Measurements from ENCODE around the gene CSNK1E. TPM values are rescaled to one million over a fixed set of nuclear protein-coding genes. Genes with fewer than 3 reads are reported as not detected.

The CSNK1E gene
- total and polyA plus RNA-seq, 10 of the 15 experiments (the other 5 are each of a cell fraction or from before 2014, with no cell fraction given): 5.9 to 107 (median 64.9) TPM

GRCh38 chr22:38269466-38269865 lies 47.8 kb downstream of the CSNK1E start (continued):
- TF ChIP-seq RELA (IDR thresholded peaks at IDR 0.05; ENCODE audit: borderline replicate concordance, partially characterized antibody) (no peak), PML (IDR thresholded peaks at IDR 0.05; ENCODE audit: low read length) (no peak), USF1 (IDR thresholded peaks at IDR 0.05; ENCODE audit: borderline replicate concordance, extremely low read length, insufficient read depth, low read depth, low read length) (no peak), MEF2A (IDR thresholded peaks at IDR 0.05; ENCODE audit: insufficient read depth, low read depth, low read length) (no peak)
- TF ChIP-seq, protein P1, sequence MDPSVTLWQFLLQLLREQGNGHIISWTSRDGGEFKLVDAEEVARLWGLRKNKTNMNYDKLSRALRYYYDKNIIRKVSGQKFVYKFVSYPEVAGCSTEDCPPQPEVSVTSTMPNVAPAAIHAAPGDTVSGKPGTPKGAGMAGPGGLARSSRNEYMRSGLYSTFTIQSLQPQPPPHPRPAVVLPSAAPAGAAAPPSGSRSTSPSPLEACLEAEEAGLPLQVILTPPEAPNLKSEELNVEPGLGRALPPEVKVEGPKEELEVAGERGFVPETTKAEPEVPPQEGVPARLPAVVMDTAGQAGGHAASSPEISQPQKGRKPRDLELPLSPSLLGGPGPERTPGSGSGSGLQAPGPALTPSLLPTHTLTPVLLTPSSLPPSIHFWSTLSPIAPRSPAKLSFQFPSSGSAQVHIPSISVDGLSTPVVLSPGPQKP (IDR thresholded peaks at IDR 0.05; ENCODE audit: low read depth, low read length): no peak
- TF ChIP-seq, protein P2, sequence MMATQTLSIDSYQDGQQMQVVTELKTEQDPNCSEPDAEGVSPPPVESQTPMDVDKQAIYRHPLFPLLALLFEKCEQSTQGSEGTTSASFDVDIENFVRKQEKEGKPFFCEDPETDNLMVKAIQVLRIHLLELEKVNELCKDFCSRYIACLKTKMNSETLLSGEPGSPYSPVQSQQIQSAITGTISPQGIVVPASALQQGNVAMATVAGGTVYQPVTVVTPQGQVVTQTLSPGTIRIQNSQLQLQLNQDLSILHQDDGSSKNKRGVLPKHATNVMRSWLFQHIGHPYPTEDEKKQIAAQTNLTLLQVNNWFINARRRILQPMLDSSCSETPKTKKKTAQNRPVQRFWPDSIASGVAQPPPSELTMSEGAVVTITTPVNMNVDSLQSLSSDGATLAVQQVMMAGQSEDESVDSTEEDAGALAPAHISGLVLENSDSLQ (IDR thresholded peaks at IDR 0.05): no peak

- Histone ChIP-seq H3K27ac (ENCODE audit: control insufficient read depth, insufficient read depth) (no peak overlapping the region), H3K9ac (ENCODE audit: control insufficient read depth, insufficient read depth, low read length) (no peak overlapping the region), H3K9me3 (replicated peaks; ENCODE audit: control insufficient read depth, insufficient read depth, low read length) (no peaks in the 10 kb centered on the region), H3K79me2 (ENCODE audit: control insufficient read depth, insufficient read depth, low read length) (peaks cover 10% of the 10 kb centered on the region), H4K20me1 (ENCODE audit: control insufficient read depth, insufficient read depth) (no peaks in the 10 kb centered on the region), H2AFZ (ENCODE audit: control insufficient read depth, low read depth, low read length) (peak overlapping the region; percentile 41), H3K4me1 (ENCODE audit: control insufficient read depth, insufficient read depth, low read length) (peaks cover 16% of the 10 kb centered on the region), H3K36me3 (ENCODE audit: control insufficient read depth in 2 of 2, insufficient read depth in 2 of 2, low read length in 1 of 2) (no peaks in the 10 kb centered on the region; a peak in 1 of 4 replicates), H3K4me3 (no peak overlapping the region), H3K4me2 (ENCODE audit: control insufficient read depth, insufficient read depth) (peak overlapping the region; percentile 38; the same call in 1 of the 2 replicates), H3K27me3 (replicated peaks in 1 of 2; ENCODE audit: control insufficient read depth in 2 of 2, insufficient read depth in 2 of 2, low read length in 1 of 2) (no peaks in the 10 kb centered on the region)
- SMC1A ChIA-PET (ENCODE audit: uncharacterized antibody, unreplicated experiment): interaction anchor here (2.2 kb wide), 1 partner anchor 39 kb away, joined by 9 read pairs; no protein-coding TSS in a partner anchor
- POLR2A ChIA-PET: interaction anchor here (0.6 to 1.4 kb wide), 3 partner anchors 10 to 876 kb away, joined by 4 read pairs; no protein-coding TSS in a partner anchor
- 87% methylated on average over 3 of the region's 4 CpGs for WGBS (ENCODE audit: insufficient coverage, insufficient replicate concordance, low lambda C conversion rate, missing lambda C conversion rate)
- RAD21 ChIA-PET (ENCODE audit: unreplicated experiment): no interaction called here
- in situ Hi-C loops (cut with MboI) (no loop called here), intact Hi-C loops (cut with micrococcal nuclease; ENCODE audit: unreplicated experiment) (no loop called here)
- CTCF ChIA-PET: interaction anchor here (0.8 to 2.2 kb wide), 3 partner anchors 39 to 215 kb away, joined by 3 to 8 read pairs (median 4); no protein-coding TSS in a partner anchor
- BruUV-seq (replicated peaks): no TSS peak
- ATAC-seq (peak; percentile 27; the same call in 2 of the 3 replicates), DNase-seq (ENCODE audit: low read depth, low spot score) (no peak), FAIRE-seq (no peak)
- TF ChIP-seq JUND (IDR thresholded peaks at IDR 0.05; ENCODE audit: low read depth, low read length): no peak
- no peak for TF ChIP-seq CBX5 (IDR thresholded peaks at IDR 0.05; ENCODE audit: low read depth)
- TF ChIP-seq, protein P3, sequence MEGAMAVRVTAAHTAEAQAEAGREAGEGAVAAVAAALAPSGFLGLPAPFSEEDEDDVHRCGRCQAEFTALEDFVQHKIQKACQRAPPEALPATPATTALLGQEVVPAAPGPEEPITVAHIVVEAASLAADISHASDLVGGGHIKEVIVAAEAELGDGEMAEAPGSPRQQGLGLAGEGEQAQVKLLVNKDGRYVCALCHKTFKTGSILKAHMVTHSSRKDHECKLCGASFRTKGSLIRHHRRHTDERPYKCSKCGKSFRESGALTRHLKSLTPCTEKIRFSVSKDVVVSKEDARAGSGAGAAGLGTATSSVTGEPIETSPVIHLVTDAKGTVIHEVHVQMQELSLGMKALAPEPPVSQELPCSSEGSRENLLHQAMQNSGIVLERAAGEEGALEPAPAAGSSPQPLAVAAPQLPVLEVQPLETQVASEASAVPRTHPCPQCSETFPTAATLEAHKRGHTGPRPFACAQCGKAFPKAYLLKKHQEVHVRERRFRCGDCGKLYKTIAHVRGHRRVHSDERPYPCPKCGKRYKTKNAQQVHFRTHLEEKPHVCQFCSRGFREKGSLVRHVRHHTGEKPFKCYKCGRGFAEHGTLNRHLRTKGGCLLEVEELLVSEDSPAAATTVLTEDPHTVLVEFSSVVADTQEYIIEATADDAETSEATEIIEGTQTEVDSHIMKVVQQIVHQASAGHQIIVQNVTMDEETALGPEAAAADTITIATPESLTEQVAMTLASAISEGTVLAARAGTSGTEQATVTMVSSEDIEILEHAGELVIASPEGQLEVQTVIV (IDR thresholded peaks at IDR 0.05; ENCODE audit: borderline replicate concordance, partially characterized antibody): no peak
- peak; percentile 34; the same call in 1 of the 2 replicates for TF ChIP-seq CREM (IDR thresholded peaks at IDR 0.05; ENCODE audit: low read depth)
- no peak for TF ChIP-seq MEF2B (IDR thresholded peaks at IDR 0.05; ENCODE audit: partially characterized antibody, poor library complexity, severe bottlenecking)
- TF ChIP-seq SMAD1 (IDR thresholded peaks at IDR 0.05; ENCODE audit: low read depth, partially characterized antibody): no peak
- no peak for TF ChIP-seq SPI1 (IDR thresholded peaks at IDR 0.05; ENCODE audit: borderline replicate concordance, insufficient read depth, low read depth, low read length)
- TF ChIP-seq HCFC1 (IDR thresholded peaks at IDR 0.05; ENCODE audit: low read length): no peak
- TF ChIP-seq, protein P1 (IDR thresholded peaks at IDR 0.05; ENCODE audit: low read depth, low read length): no peak
- TF ChIP-seq HDAC6 (IDR thresholded peaks at IDR 0.05; ENCODE audit: unreplicated experiment): no peak
These were observed 50.1 kb downstream of the CSNK1E start for GRCh38 chr22:38267086-38267485.
